PC-9 (cell line): Measurements from ENCODE around the gene SPIRE2.

ENCODE experiments used
- EZH2 ChIP-seq: fragments of 200-600 bp; sonication (generic); IDR thresholded peaks from 2 replicates; pipeline ENCODE4 v1.8.0; 2017; ENCODE audit warnings: antibody characterized with exemption, low read depth
- TF ChIP-seq, protein P1 (sequence below): fragments of 200-600 bp; sonication (generic); conservative IDR thresholded peaks from 2 replicates; pipeline ENCODE4 v1.6.1; 2017; ENCODE audit warnings: mixed run types, antibody characterized with exemption, mild to moderate bottlenecking, moderate library complexity

- TF ChIP-seq, protein P1, sequence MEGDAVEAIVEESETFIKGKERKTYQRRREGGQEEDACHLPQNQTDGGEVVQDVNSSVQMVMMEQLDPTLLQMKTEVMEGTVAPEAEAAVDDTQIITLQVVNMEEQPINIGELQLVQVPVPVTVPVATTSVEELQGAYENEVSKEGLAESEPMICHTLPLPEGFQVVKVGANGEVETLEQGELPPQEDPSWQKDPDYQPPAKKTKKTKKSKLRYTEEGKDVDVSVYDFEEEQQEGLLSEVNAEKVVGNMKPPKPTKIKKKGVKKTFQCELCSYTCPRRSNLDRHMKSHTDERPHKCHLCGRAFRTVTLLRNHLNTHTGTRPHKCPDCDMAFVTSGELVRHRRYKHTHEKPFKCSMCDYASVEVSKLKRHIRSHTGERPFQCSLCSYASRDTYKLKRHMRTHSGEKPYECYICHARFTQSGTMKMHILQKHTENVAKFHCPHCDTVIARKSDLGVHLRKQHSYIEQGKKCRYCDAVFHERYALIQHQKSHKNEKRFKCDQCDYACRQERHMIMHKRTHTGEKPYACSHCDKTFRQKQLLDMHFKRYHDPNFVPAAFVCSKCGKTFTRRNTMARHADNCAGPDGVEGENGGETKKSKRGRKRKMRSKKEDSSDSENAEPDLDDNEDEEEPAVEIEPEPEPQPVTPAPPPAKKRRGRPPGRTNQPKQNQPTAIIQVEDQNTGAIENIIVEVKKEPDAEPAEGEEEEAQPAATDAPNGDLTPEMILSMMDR, result no peak
- no peak for TF ChIP-seq EZH2
Measured at GRCh38 chr16:89796104-89796503, 32.2 kb upstream of the SPIRE2 start.
